Measurements from ENCODE around the gene RNF225. TPM values are rescaled to one million over a fixed set of nuclear protein-coding genes. Genes with fewer than 3 reads are reported as not detected.

Gene RNF225
- total and polyA plus RNA-seq, 2 of the 13 experiments (the other 11 are each of a cell fraction or from before 2014, with no cell fraction given), result not detected

DNA sequence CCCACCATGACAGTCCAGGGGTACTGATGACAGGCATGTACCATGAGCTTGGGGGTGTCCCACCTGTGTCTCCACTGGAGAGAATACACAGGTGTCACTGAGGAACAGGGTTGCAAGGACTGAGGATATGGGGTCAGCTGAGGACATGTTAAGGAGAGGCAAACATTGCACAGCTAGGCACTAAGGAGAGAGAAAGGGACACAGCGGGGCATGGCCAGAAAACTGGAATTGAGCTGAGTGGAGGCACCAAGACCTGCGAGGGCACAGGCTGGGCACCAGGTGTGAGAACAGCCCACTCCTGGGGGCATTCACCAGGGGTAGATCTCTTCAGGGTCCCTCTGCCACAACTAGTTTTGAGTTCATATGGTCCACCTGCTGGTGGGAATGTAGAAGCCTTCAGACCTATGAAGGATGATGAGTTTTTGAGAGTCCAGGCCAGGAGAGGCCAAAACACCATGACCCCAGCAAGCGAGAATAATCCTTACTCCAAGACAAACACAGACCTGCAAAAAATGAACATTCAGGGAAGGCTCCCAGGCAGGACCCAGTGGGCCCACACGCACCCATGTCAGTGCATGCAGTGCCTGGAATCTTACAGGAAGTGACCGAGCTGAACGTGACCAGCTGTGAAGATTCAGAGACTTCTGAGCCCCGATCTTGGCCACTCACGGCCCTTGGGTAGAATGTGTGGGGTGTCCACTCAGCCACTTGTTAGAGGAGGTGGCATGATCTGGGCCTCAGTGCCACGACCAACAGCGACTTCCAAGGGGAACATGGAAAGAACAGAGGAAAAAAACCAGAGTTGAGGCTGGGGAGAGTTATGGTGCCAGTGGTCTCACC is 11.6 kb downstream of the RNF225 start (continued):
- TF ChIP-seq ZNF678 (CRISPR knock-in tag; IDR thresholded peaks at IDR 0.05), result no peak
- 0 out of 2 replicates have a peak, but pooled peaks have one; percentile 41 for TF ChIP-seq PITX1 (CRISPR knock-in tag; IDR thresholded peaks at IDR 0.05)
- peak; percentile 59; the same call in 1 of the 2 replicates for TF ChIP-seq GTF3A (CRISPR knock-in tag; conservative IDR thresholded peaks at IDR 0.05)
- no peak for TF ChIP-seq HNRNPLL (IDR thresholded peaks at IDR 0.05; ENCODE audit: low read depth, low read length, poor library complexity, severe bottlenecking)
- TF ChIP-seq ZNF775 (CRISPR knock-in tag; IDR thresholded peaks at IDR 0.05; ENCODE audit: borderline replicate concordance), result 0 out of 2 replicates have a peak, but pooled peaks have one; percentile 41
- TF ChIP-seq IRF2 (CRISPR knock-in tag; IDR thresholded peaks at IDR 0.05), result no peak
- TF ChIP-seq PRDM10 (CRISPR knock-in tag; IDR thresholded peaks at IDR 0.05; ENCODE audit: low read depth), result no peak
- TF ChIP-seq ZNF256 (CRISPR knock-in tag; conservative IDR thresholded peaks at IDR 0.05), result no peak
- no peak for TF ChIP-seq ZNF598 (CRISPR knock-in tag; IDR thresholded peaks at IDR 0.05; ENCODE audit: borderline replicate concordance)
- peak; percentile 78; the same call in 1 of the 2 replicates for TF ChIP-seq ZC3H13 (CRISPR knock-in tag; IDR thresholded peaks at IDR 0.05)
- TF ChIP-seq FOXC1 (CRISPR knock-in tag; IDR thresholded peaks at IDR 0.05; ENCODE audit: borderline replicate concordance), result 0 out of 2 replicates have a peak, but pooled peaks have one; percentile 11
- no peak for TF ChIP-seq PAF1 (CRISPR knock-in tag; IDR thresholded peaks at IDR 0.05)
- no peak for TF ChIP-seq MED1 (CRISPR knock-in tag; IDR thresholded peaks at IDR 0.05)
- TF ChIP-seq TARDBP (CRISPR knock-in tag; IDR thresholded peaks at IDR 0.05), result 0 out of 2 replicates have a peak, but pooled peaks have one; percentile 45
- no peak for TF ChIP-seq KDM4B (CRISPR knock-in tag; IDR thresholded peaks at IDR 0.05)
- TF ChIP-seq THRA (CRISPR knock-in tag; IDR thresholded peaks at IDR 0.05; ENCODE audit: borderline replicate concordance), result peak; percentile 92; the same call in 1 of the 2 replicates
- TF ChIP-seq, protein P1, sequence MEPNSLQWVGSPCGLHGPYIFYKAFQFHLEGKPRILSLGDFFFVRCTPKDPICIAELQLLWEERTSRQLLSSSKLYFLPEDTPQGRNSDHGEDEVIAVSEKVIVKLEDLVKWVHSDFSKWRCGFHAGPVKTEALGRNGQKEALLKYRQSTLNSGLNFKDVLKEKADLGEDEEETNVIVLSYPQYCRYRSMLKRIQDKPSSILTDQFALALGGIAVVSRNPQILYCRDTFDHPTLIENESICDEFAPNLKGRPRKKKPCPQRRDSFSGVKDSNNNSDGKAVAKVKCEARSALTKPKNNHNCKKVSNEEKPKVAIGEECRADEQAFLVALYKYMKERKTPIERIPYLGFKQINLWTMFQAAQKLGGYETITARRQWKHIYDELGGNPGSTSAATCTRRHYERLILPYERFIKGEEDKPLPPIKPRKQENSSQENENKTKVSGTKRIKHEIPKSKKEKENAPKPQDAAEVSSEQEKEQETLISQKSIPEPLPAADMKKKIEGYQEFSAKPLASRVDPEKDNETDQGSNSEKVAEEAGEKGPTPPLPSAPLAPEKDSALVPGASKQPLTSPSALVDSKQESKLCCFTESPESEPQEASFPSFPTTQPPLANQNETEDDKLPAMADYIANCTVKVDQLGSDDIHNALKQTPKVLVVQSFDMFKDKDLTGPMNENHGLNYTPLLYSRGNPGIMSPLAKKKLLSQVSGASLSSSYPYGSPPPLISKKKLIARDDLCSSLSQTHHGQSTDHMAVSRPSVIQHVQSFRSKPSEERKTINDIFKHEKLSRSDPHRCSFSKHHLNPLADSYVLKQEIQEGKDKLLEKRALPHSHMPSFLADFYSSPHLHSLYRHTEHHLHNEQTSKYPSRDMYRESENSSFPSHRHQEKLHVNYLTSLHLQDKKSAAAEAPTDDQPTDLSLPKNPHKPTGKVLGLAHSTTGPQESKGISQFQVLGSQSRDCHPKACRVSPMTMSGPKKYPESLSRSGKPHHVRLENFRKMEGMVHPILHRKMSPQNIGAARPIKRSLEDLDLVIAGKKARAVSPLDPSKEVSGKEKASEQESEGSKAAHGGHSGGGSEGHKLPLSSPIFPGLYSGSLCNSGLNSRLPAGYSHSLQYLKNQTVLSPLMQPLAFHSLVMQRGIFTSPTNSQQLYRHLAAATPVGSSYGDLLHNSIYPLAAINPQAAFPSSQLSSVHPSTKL (CRISPR knock-in tag; IDR thresholded peaks at IDR 0.05), result no peak
- no peak for TF ChIP-seq MTF1 (CRISPR knock-in tag; IDR thresholded peaks at IDR 0.05)
- TF ChIP-seq, protein P2, sequence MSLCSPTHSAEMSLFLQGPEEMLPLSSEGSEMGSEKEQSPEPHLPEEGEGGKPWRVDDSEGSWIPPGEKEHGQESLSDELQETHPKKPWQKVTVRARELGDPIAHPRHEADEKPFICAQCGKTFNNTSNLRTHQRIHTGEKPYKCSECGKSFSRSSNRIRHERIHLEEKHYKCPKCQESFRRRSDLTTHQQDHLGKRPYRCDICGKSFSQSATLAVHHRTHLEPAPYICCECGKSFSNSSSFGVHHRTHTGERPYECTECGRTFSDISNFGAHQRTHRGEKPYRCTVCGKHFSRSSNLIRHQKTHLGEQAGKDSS (CRISPR knock-in tag; IDR thresholded peaks at IDR 0.05; ENCODE audit: borderline replicate concordance, low read depth), result 0 out of 2 replicates have a peak, but pooled peaks have one; percentile 39
